ENCODE data around the gene RNU1-3. TPM values are rescaled to one million over a fixed set of nuclear protein-coding genes. Genes with fewer than 3 reads are reported as not detected.

The RNU1-3 gene
- total and polyA plus RNA-seq, 9 of the 15 experiments (the other 6 are each of a cell fraction or from before 2014, with no cell fraction given): under 0.01 to 32,823 (median 2,538) TPM; not detected in 4

- TF ChIP-seq ZNF232 (CRISPR knock-in tag; IDR thresholded peaks at IDR 0.05) (no peak), POLR2A (conservative IDR thresholded peaks at IDR 0.05) (peak; percentile 12; the same call in 1 of the 2 replicates), NEUROD1 (IDR thresholded peaks at IDR 0.05; ENCODE audit: borderline replicate concordance, low read depth, low read length, partially characterized antibody) (peak; percentile 25), ZSCAN32 (CRISPR knock-in tag; IDR thresholded peaks at IDR 0.05) (no peak), RREB1 (CRISPR knock-in tag; IDR thresholded peaks at IDR 0.05) (0 out of 2 replicates have a peak, but pooled peaks have one; percentile 4), ZNF780A (CRISPR knock-in tag; IDR thresholded peaks at IDR 0.05) (no peak), MAFG (tag; conservative IDR thresholded peaks at IDR 0.05) (peak; percentile 28; the same call in 1 of the 2 replicates), ZNF184 (CRISPR knock-in tag; IDR thresholded peaks at IDR 0.05) (0 out of 2 replicates have a peak, but pooled peaks have one; percentile 45), E2F3 (CRISPR knock-in tag; IDR thresholded peaks at IDR 0.05) (0 out of 2 replicates have a peak, but pooled peaks have one; percentile 34), TAF15 (IDR thresholded peaks at IDR 0.05; ENCODE audit: low read depth, low read length) (no peak), MAZ (CRISPR knock-in tag; conservative IDR thresholded peaks at IDR 0.05 in 1 of 2, IDR thresholded peaks at IDR 0.05 in 1 of 2) (peak in 1 of 2 experiments; percentile 34; a peak in 1 of 4 replicates), USF1 (CRISPR knock-in tag; IDR thresholded peaks at IDR 0.05) (peak; percentile 43; the same call in 1 of the 2 replicates), SUPT5H (IDR thresholded peaks at IDR 0.05) (peak; percentile 43; the same call in 1 of the 2 replicates), ZBTB8A (IDR thresholded peaks at IDR 0.05; ENCODE audit: partially characterized antibody) (no peak)
- TF ChIP-seq, protein P1, sequence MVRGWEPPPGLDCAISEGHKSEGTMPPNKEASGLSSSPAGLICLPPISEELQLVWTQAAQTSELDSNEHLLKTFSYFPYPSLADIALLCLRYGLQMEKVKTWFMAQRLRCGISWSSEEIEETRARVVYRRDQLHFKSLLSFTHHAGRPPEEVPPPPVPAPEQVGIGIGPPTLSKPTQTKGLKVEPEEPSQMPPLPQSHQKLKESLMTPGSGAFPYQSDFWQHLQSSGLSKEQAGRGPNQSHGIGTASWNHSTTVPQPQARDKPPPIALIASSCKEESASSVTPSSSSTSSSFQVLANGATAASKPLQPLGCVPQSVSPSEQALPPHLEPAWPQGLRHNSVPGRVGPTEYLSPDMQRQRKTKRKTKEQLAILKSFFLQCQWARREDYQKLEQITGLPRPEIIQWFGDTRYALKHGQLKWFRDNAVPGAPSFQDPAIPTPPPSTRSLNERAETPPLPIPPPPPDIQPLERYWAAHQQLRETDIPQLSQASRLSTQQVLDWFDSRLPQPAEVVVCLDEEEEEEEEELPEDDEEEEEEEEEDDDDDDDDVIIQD (CRISPR knock-in tag; IDR thresholded peaks at IDR 0.05): 0 out of 2 replicates have a peak, but pooled peaks have one; percentile 22
- TF ChIP-seq, protein P2, sequence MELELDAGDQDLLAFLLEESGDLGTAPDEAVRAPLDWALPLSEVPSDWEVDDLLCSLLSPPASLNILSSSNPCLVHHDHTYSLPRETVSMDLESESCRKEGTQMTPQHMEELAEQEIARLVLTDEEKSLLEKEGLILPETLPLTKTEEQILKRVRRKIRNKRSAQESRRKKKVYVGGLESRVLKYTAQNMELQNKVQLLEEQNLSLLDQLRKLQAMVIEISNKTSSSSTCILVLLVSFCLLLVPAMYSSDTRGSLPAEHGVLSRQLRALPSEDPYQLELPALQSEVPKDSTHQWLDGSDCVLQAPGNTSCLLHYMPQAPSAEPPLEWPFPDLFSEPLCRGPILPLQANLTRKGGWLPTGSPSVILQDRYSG (tag; conservative IDR thresholded peaks at IDR 0.05; ENCODE audit: low read depth): no peak
- TF ChIP-seq, protein P3, sequence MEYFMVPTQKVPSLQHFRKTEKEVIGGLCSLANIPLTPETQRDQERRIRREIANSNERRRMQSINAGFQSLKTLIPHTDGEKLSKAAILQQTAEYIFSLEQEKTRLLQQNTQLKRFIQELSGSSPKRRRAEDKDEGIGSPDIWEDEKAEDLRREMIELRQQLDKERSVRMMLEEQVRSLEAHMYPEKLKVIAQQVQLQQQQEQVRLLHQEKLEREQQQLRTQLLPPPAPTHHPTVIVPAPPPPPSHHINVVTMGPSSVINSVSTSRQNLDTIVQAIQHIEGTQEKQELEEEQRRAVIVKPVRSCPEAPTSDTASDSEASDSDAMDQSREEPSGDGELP (CRISPR knock-in tag; IDR thresholded peaks at IDR 0.05; ENCODE audit: borderline replicate concordance): peak; percentile 34; the same call in 1 of the 2 replicates
These were observed 38.2 kb downstream of the RNU1-3 start (continued) for GRCh38 chr1:16628361-16629111.
